Osteoblast (primary cell): ENCODE measurements around the gene TC2N. TPM values are rescaled to one million over a fixed set of nuclear protein-coding genes. Genes with fewer than 3 reads are reported as not detected.
A peak's percentile ranks its signal among the peaks of the same experiment; 100 is the strongest.

Source experiments
- DNase-seq: peaks from one replicate; pipeline ENCODE4 v3.0.0; 2011; ENCODE audit warnings: low spot score, mixed read lengths; ENCODE audit not compliant: insufficient read length; ENCODE audit errors: missing footprints
- H2AFZ ChIP-seq: 2 replicates; pipeline ENCODE4 v1.6.0; 2011; ENCODE audit warnings: mild to moderate bottlenecking, low read length
- H3K27ac ChIP-seq: 2 replicates; pipeline ENCODE4 v1.5.1; 2011; ENCODE audit warnings: mild to moderate bottlenecking, low read depth, low read length, moderate library complexity
- H3K27me3 ChIP-seq: 2 replicates; pipeline ENCODE4 v1.6.0; 2012; ENCODE audit warnings: mild to moderate bottlenecking, control low read depth, inconsistent platforms, low read length, moderate library complexity; ENCODE audit not compliant: insufficient read depth
- H3K36me3 ChIP-seq: 2 replicates; pipeline ENCODE4 v1.5.1; 2011; ENCODE audit warnings: mild to moderate bottlenecking, low read length, control low read depth, moderate library complexity; ENCODE audit not compliant: insufficient read depth
- H3K4me1 ChIP-seq: 2 replicates; pipeline ENCODE4 v1.5.1; 2011; ENCODE audit warnings: mild to moderate bottlenecking, low read length, control low read depth, moderate library complexity; ENCODE audit not compliant: insufficient read depth
- H3K4me2 ChIP-seq: 2 replicates; pipeline ENCODE4 v1.6.0; 2011; ENCODE audit warnings: mild to moderate bottlenecking, low read length; ENCODE audit not compliant: insufficient read depth
- H3K4me3 ChIP-seq: fragments of 200-600 bp; sonication (generic); 3 replicates; pipeline ENCODE4 v1.5.1; 2012; ENCODE audit warnings: mild to moderate bottlenecking, low read length, inconsistent platforms; ENCODE audit not compliant: insufficient read depth
- H3K79me2 ChIP-seq: 2 replicates; pipeline ENCODE4 v1.6.0; 2012; ENCODE audit warnings: mild to moderate bottlenecking, low read length, control low read depth, inconsistent platforms; ENCODE audit not compliant: insufficient read depth
- H3K9me3 ChIP-seq: 2 replicates; pipeline ENCODE4 v1.5.1; 2011; ENCODE audit warnings: low read depth, low read length, control low read depth
- H4K20me1 ChIP-seq: 2 replicates; pipeline ENCODE4 v1.6.0; 2012; ENCODE audit warnings: mild to moderate bottlenecking, low read length, control low read depth; ENCODE audit not compliant: insufficient read depth
- total RNA-seq: library from RNA; depleted of rRNA; stranded (reverse); fragments of >200 nt; gene quantifications from 2 replicates; pipeline ENCODE4 v1.2.3, GENCODE V29; 2012
- TF ChIP-seq, protein P1 (sequence below): IDR thresholded peaks from 2 replicates; pipeline ENCODE4 v1.5.1; 2011; ENCODE audit warnings: mild to moderate bottlenecking, low read depth, low read length, moderate library complexity; ENCODE audit errors: extremely low read depth

Gene TC2N
- total RNA-seq, 1 donor, result under 0.01 TPM

DNA sequence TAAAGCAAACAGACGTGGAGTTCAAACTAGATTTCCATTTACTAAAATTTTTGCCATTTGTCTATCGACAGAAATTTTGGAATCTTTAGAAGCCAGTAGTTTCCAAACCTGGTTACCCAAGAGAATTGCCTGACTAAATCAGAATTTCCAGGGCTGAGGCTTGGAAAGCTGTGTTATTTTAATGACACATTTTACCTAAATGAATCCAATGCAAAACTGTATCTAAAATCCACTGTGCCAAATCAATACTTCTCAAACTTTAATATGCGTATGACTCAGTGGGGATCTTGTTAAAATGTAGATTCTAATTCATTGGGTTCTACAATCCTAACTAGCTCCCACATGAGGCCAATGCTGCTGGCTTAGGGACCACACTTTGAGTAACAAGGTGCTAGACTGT lies 35.0 kb upstream of the TC2N start:
- Histone ChIP-seq H3K36me3 (no peaks in the 10 kb centered on the region), H3K9me3 (no peaks in the 10 kb centered on the region), H3K79me2 (no peaks in the 10 kb centered on the region), H3K4me2 (no peak overlapping the region), H2AFZ (no peak overlapping the region), H3K27ac (no peak overlapping the region), H3K4me3 (no peak overlapping the region), H3K4me1 (peaks cover 15% of the 10 kb centered on the region), H3K27me3 (no peaks in the 10 kb centered on the region), H4K20me1 (no peaks in the 10 kb centered on the region)
- TF ChIP-seq, protein P1, sequence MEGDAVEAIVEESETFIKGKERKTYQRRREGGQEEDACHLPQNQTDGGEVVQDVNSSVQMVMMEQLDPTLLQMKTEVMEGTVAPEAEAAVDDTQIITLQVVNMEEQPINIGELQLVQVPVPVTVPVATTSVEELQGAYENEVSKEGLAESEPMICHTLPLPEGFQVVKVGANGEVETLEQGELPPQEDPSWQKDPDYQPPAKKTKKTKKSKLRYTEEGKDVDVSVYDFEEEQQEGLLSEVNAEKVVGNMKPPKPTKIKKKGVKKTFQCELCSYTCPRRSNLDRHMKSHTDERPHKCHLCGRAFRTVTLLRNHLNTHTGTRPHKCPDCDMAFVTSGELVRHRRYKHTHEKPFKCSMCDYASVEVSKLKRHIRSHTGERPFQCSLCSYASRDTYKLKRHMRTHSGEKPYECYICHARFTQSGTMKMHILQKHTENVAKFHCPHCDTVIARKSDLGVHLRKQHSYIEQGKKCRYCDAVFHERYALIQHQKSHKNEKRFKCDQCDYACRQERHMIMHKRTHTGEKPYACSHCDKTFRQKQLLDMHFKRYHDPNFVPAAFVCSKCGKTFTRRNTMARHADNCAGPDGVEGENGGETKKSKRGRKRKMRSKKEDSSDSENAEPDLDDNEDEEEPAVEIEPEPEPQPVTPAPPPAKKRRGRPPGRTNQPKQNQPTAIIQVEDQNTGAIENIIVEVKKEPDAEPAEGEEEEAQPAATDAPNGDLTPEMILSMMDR, result no peak
- DNase-seq, result no peak

DNA sequence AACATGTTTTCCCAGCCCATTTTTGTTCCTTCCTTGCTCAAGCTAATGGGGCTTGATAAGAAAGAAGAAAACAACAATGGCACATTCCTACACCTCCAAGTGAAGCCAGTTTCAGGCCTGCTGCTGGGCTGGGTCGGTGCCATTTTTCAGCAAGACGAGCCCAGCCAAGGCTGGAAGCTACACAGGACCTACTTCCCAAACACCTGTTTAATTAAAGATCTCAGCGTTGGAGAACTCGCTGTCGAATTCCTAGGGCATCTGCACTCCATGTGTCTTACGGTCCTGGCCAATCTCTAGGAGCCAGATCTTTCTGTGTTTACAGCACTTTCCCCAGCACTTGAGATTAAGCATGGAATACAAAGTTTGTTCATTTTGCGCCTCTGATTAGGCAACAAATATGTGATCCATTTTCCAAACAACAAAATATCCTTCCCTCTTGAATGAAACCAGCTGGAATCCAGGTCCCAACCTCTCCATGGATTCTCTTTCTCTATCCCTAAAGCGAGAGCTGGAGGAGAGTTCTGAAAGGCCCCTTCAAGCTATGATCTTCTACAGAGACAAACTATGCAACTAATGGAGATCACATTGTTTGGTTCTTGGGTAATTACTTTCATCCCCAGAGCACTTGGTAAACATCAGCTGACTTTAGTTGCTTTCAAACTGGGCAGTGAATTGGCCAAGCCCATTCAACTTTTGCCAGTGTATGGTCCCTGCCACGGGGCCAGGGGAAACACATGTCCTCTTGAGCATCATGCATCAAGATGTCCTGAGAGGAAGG lies 34.3 kb upstream of the TC2N start:
- TF ChIP-seq, protein P1, result no peak
- Histone ChIP-seq H3K9me3 (no peaks in the 10 kb centered on the region), H3K4me3 (no peak overlapping the region), H3K27me3 (no peaks in the 10 kb centered on the region), H3K36me3 (no peaks in the 10 kb centered on the region), H3K4me2 (no peak overlapping the region), H4K20me1 (no peaks in the 10 kb centered on the region), H3K4me1 (peaks cover 21% of the 10 kb centered on the region), H2AFZ (no peak overlapping the region), H3K79me2 (no peaks in the 10 kb centered on the region), H3K27ac (no peak overlapping the region)
- no peak for DNase-seq

DNA sequence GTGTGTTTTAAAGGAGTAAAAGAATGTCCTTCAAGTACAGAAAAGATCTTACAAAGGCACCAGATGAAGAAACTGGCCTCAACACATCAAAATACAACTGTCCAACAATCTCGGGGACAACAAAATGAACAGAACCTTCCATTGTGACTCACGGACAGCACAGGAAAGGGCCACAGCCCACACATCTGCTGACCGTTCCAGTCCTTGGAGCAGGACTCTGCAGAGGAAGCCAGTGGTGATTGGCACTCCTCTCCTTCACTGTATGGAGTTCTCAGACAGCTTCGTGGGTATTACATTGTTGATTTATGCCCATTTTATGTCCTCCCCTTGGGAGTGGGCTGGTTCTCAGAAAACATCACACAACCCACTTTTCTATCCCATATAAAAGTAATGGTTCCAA lies 32.5 kb upstream of the TC2N start:
- TF ChIP-seq, protein P1, result no peak
- H3K27me3 ChIP-seq, result no peaks in the 10 kb centered on the region
- H4K20me1 ChIP-seq, result no peaks in the 10 kb centered on the region
- no peaks in the 10 kb centered on the region for H3K79me2 ChIP-seq
- DNase-seq, result peak; percentile 36
- H3K4me2 ChIP-seq, result no peak overlapping the region
- H3K4me1 ChIP-seq, result peaks cover 21% of the 10 kb centered on the region
- H3K9me3 ChIP-seq, result no peaks in the 10 kb centered on the region
- H3K36me3 ChIP-seq, result no peaks in the 10 kb centered on the region
- no peak overlapping the region for H3K4me3 ChIP-seq
- no peak overlapping the region for H3K27ac ChIP-seq
- peak overlapping the region; percentile 39 for H2AFZ ChIP-seq

DNA sequence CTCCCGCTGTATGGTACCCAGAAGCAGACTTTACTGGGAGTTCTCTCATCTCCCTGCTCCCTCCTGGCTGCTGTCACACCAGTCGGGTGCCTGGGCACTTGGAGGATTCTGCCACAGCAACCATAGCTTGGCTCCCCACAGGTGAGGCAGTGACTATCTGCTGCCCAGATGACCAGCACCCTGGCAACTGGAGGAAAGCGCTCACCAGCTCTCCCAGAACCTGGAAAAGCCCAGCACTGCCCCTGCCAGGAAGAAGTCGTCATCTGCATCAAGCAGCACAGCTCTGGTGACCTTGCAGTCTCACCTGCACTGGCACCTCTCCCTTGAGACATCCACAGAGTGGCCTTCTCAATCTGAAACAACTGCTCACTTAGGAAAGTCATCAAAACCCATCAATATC lies 31.9 kb upstream of the TC2N start:
- Histone ChIP-seq H3K36me3 (no peaks in the 10 kb centered on the region), H4K20me1 (no peaks in the 10 kb centered on the region), H3K4me3 (no peak overlapping the region), H3K9me3 (no peaks in the 10 kb centered on the region), H3K4me1 (peaks cover 21% of the 10 kb centered on the region), H3K27me3 (no peaks in the 10 kb centered on the region), H3K79me2 (no peaks in the 10 kb centered on the region), H3K4me2 (no peak overlapping the region), H3K27ac (no peak overlapping the region), H2AFZ (no peak overlapping the region)
- TF ChIP-seq, protein P1, result no peak
- DNase-seq, result no peak
